Prostate gland (tissue), 2 donors: ENCODE results near the gene MTA3.

Experiments used
- POLR2A ChIP-seq: fragments of 450-650 bp; IDR thresholded peaks from one replicate; pipeline ENCODE4 v1.6.1; 2016; ENCODE audit warnings: antibody characterized with exemption, mild to moderate bottlenecking
- TF ChIP-seq, protein P1 (sequence below), 4 experiments: fragments of 200-600 bp in 2 of 4; fragments of 450-650 bp in 2 of 4; sonication (generic) in 2 of 4; IDR thresholded peaks; 1 replicate in 3 of 4; 2 replicates in 1 of 4; pipeline ENCODE4 v1.5.1; 2016 to 2019; ENCODE audit warnings: antibody characterized with exemption in 4 of 4, mild to moderate bottlenecking in 2 of 4, moderate library complexity in 2 of 4

DNA sequence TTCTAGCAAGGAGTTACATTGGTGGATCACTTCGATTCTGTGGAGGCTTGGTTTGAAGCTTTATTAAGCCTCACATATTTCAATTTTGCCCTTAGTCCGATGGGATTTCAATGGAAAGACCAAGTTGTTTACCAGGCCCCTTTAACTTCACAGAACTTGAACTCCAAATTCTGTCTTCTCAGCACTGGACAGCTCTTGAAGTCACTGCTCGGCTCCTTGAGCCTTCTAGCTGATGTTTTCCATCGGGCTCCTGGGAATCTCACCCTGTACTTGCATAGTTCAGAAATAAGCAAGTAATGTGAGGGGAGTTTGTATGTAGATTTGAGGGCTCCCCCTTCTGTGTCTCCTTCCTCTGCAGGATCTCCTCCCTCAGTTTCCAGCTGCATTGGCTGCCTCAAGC lies 180.4 kb downstream of the MTA3 start:
- no peak for TF ChIP-seq POLR2A
- TF ChIP-seq, protein P1, sequence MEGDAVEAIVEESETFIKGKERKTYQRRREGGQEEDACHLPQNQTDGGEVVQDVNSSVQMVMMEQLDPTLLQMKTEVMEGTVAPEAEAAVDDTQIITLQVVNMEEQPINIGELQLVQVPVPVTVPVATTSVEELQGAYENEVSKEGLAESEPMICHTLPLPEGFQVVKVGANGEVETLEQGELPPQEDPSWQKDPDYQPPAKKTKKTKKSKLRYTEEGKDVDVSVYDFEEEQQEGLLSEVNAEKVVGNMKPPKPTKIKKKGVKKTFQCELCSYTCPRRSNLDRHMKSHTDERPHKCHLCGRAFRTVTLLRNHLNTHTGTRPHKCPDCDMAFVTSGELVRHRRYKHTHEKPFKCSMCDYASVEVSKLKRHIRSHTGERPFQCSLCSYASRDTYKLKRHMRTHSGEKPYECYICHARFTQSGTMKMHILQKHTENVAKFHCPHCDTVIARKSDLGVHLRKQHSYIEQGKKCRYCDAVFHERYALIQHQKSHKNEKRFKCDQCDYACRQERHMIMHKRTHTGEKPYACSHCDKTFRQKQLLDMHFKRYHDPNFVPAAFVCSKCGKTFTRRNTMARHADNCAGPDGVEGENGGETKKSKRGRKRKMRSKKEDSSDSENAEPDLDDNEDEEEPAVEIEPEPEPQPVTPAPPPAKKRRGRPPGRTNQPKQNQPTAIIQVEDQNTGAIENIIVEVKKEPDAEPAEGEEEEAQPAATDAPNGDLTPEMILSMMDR (IDR thresholded peaks at IDR 0.05): no peak
